ENCODE results near the gene C4orf54. TPM values are rescaled to one million over a fixed set of nuclear protein-coding genes. Genes with fewer than 3 reads are reported as not detected.

The C4orf54 gene
- total RNA-seq, 4 donors from 2014 or later: 0.06 TPM; not detected in 3

GRCh38 chr4:99651811-99652485 lies 5.7 kb downstream of the C4orf54 start:
- no peak overlapping the region for H3K4me3 ChIP-seq (ENCODE audit: low read depth, poor library complexity, severe bottlenecking)
- no peak for TF ChIP-seq POLR2A (IDR thresholded peaks at IDR 0.05)
- TF ChIP-seq CTCF (IDR thresholded peaks at IDR 0.05): no peak
- intact Hi-C loops (cut with DNase I; ENCODE audit: low total_unique reads): no loop called here
- peak in 1 of 2 donors; percentile 84 for DNase-seq (ENCODE audit: low spot score in 2 of 2)
- WGBS, 2 donors: 96% methylated on average over 49 of the region's 49 CpGs

- TF ChIP-seq CTCF (IDR thresholded peaks at IDR 0.05) (no peak), POLR2A (IDR thresholded peaks at IDR 0.05) (no peak)
- intact Hi-C loops (cut with DNase I; ENCODE audit: low total_unique reads): no loop called here
- 92 to 95% methylated on average over 16 to 18 of the region's 18 CpGs for WGBS, 2 donors
- DNase-seq (ENCODE audit: low spot score in 2 of 2): peak in 1 of 2 donors; percentile 84
- no peak overlapping the region for H3K4me3 ChIP-seq (ENCODE audit: low read depth, poor library complexity, severe bottlenecking)
These were observed 6.4 kb downstream of the C4orf54 start for GRCh38 chr4:99651016-99651769.

DNA sequence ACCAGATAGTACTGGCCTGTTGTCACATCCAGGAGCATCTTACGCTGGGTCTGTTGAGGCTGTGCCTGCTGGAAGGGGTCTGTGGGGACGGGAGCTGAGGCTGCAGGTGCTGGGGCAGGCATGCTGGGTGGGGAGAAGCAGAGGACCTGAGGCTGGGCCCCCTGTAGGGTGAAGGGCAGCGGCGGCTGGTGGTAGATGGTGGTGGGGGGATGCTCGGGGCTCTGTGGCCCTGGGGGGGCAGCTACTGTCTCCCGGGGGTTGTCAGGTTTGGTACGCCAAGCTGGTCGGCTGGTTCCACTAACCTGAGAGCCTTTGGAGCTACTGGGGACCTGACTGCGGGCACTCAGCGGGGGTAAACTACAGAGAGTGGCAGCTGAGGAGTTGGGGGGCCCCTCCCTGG lies 7.8 kb downstream of the C4orf54 start:
- TF ChIP-seq CTCF (IDR thresholded peaks at IDR 0.05) (no peak), POLR2A (IDR thresholded peaks at IDR 0.05) (no peak)
- 91 to 94% methylated on average over 10 of the region's 10 CpGs for WGBS, 2 donors
- DNase-seq (ENCODE audit: low spot score in 2 of 2): no peak
- intact Hi-C loops (cut with DNase I; ENCODE audit: low total_unique reads): no loop called here
- no peak overlapping the region for H3K4me3 ChIP-seq (ENCODE audit: low read depth, poor library complexity, severe bottlenecking)

GRCh38 chr4:99649208-99649607 lies 8.4 kb downstream of the C4orf54 start:
- H3K4me3 ChIP-seq (ENCODE audit: low read depth, poor library complexity, severe bottlenecking): no peak overlapping the region
- TF ChIP-seq CTCF (IDR thresholded peaks at IDR 0.05) (no peak), POLR2A (IDR thresholded peaks at IDR 0.05) (no peak)
- WGBS, 2 donors: 91% methylated on average over 9 of the region's 9 CpGs
- DNase-seq (ENCODE audit: low spot score in 2 of 2): no peak
- intact Hi-C loops (cut with DNase I; ENCODE audit: low total_unique reads): no loop called here

GRCh38 chr4:99648321-99648720 lies 9.3 kb downstream of the C4orf54 start:
- H3K4me3 ChIP-seq (ENCODE audit: low read depth, poor library complexity, severe bottlenecking): no peak overlapping the region
- 77 to 82% methylated on average over 1 of the region's 1 CpG for WGBS, 2 donors
- DNase-seq (ENCODE audit: low spot score in 2 of 2): no peak
- TF ChIP-seq POLR2A (IDR thresholded peaks at IDR 0.05): no peak
- TF ChIP-seq CTCF (IDR thresholded peaks at IDR 0.05): no peak
- intact Hi-C loops (cut with DNase I; ENCODE audit: low total_unique reads): no loop called here
